Measurements from ENCODE around the gene IFITM2.
"Not testable (repeated sequence)": the region's sequence is repeated elsewhere in the genome, so short reads cannot be mapped to it uniquely, and the experiment has no call there.

The IFITM2 gene

DNA sequence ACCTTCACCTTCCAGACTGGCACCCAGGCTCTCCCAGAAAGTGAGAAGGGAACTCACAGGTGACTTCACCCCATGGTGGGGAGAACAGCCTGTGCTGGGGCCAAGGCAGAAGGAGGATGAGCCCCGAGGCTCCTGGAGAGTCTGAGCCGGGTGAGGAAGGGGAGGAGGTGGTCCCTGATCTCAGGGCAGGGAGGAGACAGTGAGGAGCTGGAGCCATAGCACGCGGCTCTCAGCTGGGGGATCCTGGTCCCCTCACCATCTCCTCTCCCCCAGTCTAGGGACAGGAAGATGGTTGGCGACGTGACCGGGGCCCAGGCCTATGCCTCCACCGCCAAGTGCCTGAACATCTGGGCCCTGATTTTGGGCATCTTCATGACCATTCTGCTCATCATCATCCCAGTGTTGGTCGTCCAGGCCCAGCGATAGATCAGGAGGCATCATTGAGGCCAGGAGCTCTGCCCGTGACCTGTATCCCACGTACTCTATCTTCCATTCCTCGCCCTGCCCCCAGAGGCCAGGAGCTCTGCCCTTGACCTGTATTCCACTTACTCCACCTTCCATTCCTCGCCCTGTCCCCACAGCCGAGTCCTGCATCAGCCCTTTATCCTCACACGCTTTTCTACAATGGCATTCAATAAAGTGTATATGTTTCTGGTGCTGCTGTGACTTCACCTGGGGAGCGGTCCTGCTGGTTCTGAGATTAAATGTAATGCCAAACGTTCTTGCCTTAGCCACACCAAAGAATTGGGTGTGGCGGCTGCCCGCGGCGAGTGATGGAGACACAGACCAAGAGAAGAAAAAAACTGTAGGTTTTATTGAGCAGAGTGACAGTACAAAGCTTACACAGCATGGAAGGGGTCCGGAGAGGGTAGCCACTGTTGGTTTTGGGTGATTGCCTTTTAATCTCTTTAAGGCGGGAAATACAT, 1.4 kb downstream of the IFITM2 start:
- DNase-seq (ENCODE audit: low read depth, low spot score): not testable (repeated sequence)

DNA sequence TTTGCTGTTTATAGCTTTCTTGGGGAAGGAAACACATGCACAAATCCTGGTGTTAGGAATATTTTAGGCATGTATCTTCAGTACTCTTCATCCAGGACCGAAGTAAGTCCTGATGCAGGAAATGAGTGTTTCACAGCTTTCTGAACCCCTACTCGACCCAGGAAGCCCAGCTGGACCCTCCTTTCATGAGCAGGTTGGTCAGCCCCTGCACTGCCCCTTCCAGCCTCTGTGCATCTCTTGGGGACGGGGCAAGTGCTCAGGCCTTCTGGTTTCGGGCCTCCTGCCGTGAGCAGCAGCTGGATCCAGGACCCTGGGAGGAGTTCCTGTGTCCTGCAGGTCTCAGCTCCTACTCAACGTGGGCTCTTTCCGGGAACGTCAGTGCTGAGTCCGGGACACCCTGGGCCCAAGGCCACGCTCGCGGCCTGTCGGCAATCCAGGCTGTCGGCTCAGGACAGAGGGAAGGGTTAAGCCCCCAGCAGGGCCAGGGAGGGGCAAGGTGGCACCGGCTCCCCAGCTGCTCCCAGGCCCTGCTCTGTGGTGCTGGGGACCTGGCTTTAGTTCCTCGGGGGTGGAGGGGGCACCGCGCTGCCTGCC, 2.5 kb downstream of the IFITM2 start:
- not testable (repeated sequence) for DNase-seq (ENCODE audit: low read depth, low spot score)

DNA sequence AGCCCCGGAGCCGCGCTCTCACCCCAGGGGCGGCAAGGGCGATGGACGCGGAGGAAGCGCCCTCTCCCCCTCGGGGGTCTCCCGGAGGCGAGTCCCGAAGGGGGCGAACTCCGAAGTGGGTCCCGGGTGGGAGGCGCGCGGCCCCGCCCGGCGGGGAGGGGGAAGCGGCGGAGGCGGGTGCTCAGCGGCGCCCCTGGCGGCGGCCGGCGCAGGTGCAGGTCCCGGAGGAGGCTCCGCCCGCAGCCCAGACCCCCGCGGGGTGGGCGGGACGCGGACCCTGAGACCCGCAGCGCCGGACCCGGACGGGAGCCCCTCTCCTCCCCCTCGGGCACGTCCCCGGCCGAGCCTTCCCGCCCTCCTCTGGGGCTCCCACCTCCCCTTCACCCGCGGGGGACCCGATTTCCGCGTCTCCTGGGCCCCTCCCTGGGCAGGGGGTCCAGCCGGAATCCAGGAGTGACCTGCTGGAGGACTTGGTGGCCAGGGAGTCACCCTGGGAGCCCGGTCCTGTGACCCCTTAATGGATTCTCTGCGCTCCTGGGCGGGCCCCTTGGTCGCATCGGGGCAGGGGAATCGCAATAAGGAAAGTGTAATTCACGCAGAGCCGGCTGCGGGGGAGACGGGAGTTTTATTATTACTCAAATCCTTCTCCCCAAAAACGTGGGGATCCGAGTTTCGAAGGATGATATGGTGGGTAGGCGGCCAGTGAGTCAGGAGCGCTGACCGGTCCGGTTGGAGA, 3.6 kb downstream of the IFITM2 start:
- DNase-seq (ENCODE audit: low read depth, low spot score): not testable (repeated sequence)

DNA sequence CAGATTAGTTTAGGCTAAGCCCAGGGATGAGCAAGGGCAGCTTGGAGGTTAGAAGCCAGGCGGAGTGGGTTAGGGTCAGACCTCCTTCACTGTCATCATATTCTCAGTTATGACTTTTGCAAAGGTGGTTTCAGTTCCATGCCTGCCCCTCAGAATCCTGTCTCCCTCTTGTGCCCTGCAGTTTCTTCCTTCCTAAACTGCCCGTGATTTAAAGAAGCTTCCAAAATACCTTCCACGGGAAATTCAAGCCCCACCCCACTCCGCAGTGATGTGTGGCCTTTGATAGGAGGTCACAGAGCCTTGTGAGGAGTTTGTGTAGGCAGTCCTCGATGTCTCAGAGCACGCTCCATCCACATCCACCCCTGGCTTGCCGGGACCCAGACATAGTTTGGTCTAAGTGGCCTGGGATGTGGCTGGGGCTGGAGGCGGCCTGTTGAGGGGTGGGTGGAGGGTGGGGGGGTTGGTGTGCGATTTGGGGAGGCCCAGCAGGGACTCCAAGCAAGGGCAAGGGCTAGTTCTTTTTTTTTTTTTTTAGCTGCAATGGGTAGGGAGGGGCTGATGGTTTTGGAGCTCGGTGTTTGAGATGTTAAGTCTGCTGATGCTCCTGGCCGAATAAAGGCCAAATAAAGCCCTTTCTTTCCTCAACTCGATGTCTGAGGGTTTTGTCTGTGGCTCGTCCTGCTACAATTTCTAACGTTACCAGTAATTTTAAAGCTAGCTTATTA, 4.6 kb downstream of the IFITM2 start:
- DNase-seq (ENCODE audit: low read depth, low spot score): no peak

DNA sequence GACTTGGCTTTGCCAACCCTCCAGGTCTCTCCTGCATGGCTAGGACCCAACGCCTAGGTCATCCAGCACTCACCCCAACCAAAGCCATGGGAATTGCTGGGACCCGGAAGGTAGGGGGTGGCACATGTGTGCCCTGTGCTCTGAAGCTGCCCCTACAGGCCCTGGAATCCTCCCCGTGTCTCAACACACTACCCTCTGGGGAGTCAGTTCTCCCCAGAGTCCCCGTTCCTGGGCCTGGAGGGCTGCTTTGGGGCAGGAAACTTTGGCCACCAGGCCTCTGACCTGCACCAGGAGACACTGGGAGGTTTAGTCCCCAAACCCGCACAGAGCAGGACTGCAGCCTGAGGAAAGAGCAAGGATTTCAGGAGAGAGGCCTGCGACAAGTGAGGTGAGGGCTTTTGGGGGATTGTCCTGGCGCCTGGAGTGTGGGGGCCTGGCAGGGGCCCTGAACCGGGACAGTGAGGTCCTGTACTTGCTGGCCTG, 5.7 kb downstream of the IFITM2 start:
- DNase-seq (ENCODE audit: low read depth, low spot score): no peak

DNA sequence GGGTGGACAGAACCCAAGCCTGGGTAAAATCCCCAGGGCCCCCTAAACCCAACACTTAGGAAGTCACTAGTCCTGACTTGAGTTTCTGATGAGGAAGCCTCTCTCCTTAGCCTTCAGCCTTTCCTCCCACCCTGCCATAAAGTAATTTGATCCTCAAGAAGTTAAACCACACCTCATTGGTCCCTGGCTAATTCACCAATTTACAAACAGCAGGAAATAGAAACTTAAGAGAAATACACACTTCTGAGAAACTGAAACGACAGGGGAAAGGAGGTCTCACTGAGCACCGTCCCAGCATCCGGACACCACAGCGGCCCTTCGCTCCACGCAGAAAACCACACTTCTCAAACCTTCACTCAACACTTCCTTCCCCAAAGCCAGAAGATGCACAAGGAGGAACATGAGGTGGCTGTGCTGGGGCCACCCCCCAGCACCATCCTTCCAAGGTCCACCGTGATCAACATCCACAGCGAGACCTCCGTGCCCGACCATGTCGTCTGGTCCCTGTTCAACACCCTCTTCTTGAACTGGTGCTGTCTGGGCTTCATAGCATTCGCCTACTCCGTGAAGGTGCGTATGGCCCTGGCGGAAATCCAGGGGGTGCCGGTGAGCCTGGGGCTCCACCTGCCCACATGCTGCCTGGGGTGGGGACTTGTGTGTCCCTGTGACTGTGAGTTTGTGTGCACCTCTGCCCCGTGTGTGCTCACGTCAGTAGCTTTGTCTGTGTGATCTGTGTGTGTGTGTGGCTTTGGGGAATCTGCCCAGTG, 6.4 kb downstream of the IFITM2 start, which contains the start of gene IFITM1:
IFITM1 (plus strand) TSS at position 254 of the 767 bp plus-strand sequence; CDS start at position 385, 131 bp downstream.
- DNase-seq (ENCODE audit: low read depth, low spot score): peak; percentile 69

DNA sequence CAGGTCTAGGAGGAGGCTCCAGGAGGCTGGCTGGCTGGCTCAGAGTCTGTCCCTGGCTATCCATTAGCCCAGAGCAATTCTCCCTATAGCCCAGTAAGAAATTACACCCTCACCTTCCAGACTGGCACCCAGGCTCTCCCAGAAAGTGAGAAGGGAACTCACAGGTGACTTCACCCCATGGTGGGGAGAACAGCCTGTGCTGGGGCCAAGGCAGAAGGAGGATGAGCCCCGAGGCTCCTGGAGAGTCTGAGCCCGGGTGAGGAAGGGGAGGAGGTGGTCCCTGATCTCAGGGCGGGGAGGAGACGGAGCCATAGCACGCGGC, 6.9 kb downstream of the IFITM2 start:
- DNase-seq (ENCODE audit: low read depth, low spot score): not testable (repeated sequence)

DNA sequence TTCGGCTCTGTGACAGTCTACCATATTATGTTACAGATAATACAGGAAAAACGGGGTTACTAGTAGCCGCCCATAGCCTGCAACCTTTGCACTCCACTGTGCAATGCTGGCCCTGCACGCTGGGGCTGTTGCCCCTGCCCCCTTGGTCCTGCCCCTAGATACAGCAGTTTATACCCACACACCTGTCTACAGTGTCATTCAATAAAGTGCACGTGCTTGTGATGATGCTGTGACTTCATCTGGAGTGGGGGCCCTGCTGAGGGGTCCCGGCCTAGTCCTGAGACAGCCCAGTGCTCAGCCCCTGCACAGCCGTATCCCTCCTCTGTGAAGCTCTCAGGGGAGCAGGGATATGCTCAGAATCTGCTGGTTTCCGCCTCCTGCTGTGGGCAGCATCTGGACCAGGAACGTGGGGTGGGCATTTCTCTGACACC, 7.5 kb downstream of the IFITM2 start:
- DNase-seq (ENCODE audit: low read depth, low spot score): no peak

DNA sequence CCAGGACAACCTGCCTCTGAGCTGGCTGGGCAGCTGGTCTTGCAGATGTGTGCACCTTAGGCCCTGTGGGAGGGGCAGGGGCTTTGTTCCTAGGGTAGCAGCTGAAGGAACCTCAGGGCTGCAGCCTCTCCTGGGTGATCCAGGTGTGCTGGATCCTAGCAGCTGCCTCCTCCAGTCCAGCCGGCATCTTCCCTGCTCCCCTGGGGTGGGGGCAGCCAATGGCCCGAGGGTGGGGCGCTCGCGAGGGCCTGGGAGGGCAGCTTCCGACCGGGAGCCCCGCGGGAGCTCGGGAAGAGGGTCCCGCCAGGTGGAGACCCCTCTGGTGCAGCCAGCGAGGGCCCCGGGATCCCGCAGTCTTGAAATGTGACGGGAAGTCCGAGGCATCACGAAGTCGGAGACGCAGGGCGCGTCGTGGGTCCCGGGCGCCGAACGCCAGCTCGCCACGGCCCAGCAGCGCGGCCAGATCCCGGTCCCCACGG, 7.9 kb downstream of the IFITM2 start:
- no peak for DNase-seq (ENCODE audit: low read depth, low spot score)

DNA sequence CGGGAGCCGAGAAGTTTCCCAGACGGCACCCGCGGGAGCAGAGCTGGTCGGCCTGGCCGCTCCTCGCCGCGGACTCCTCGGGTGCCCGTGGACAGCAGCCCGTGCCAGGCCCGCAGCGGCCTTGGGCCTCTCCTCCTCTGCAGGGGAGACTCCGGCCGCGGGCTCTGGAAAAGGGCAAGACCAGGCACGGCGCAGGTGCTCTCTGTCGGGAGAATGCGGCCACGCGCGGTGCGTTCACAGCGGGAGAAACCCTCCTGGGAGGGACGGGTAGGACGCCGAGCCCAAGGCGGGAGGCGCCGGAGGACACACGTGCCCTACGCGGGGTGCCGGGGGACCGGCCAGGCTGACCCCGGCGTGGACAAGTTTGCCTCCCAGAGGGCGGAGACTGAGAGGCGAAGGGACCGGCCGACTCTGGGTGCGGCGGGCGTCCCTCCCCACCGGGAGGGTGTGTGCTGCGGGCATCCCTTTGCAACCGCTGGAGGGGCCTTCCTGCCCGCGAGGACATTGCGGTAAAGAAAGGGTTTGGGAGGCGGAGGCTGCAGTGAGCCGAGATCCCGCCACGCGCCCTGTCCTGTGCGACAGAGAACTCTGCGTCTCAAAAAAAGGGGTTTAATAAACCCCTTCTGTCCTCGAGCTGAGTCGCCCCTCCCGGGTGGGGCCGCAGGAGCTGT, 8.6 kb downstream of the IFITM2 start:
- peak; percentile 34 for DNase-seq (ENCODE audit: low read depth, low spot score)

DNA sequence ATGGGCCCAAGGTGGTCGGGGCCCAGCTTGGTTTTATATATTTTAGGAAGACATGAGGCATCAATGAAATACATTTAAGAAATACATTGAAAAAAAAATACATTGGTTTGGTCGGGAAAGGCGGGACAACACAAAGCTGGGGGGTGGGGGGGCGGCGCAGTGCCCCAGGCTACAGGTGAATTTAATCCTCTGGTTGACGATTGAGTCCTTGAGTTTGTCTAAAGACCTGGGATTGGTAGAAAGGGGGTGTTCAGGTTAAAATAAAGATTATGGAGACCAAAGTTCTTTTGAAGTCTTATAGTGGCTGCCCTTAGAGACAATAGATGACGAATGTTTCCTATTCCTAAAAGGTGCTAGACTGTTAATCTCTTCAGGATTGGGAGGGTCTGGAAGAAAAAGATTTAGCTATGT, 9.3 kb downstream of the IFITM2 start:
- no peak for DNase-seq (ENCODE audit: low read depth, low spot score)

DNA sequence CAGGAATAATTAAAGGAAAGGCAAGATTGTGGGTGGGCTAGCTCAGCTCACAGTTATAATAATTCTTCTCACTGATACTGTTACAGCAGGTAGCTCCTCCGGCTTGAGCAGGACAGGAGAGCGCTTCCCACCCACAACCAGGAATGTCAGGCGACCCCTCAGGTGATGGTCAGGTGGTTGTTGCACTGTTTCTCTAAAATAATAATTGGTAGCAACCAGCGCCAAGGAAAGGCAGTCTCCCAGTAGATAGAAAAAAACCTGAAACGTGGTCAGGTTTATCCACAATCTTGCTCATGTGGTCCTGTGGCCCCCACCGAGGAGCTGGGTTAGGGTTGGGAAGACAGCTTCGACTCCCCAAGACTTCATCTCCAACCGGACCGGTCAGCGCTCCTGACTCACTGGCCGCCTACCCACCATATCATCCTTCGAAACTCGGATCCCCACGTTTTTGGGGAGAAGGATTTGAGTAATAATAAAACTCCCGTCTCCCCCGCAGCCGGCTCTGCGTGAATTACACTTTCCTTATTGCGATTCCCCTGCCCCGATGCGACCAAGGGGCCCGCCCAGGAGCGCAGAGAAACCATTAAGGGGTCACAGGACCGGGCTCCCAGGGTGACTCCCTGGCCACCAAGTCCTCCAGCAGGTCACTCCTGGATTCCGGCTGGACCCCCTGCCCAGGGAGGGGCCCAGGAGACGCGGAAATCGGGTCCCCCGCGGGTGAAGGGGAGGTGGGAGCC, 10.2 kb downstream of the IFITM2 start:
- not testable (repeated sequence) for DNase-seq (ENCODE audit: low read depth, low spot score)

DNA sequence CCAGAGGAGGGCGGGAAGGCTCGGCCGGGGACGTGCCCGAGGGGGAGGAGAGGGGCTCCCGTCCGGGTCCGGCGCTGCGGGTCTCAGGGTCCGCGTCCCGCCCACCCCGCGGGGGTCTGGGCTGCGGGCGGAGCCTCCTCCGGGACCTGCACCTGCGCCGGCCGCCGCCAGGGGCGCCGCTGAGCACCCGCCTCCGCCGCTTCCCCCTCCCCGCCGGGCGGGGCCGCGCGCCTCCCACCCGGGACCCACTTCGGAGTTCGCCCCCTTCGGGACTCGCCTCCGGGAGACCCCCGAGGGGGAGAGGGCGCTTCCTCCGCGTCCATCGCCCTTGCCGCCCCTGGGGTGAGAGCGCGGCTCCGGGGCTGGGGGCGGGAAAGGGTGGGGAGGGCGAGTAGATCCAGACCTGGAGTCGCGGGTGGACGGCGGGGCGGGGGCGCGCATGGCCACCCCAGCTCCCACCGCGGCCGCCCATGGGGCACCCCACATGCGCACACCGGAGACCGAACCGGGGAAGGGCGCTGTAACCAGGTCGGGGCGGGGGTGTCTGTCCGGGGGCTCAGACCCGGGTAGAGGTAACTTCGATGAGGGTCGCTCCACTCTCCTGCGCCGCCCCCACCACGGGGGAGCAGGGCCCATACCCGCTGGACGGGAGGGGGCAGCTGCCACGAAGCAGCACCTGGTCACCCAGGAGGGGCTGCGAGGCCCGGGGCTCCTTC, 10.9 kb downstream of the IFITM2 start:
- not testable (repeated sequence) for DNase-seq (ENCODE audit: low read depth, low spot score)

DNA sequence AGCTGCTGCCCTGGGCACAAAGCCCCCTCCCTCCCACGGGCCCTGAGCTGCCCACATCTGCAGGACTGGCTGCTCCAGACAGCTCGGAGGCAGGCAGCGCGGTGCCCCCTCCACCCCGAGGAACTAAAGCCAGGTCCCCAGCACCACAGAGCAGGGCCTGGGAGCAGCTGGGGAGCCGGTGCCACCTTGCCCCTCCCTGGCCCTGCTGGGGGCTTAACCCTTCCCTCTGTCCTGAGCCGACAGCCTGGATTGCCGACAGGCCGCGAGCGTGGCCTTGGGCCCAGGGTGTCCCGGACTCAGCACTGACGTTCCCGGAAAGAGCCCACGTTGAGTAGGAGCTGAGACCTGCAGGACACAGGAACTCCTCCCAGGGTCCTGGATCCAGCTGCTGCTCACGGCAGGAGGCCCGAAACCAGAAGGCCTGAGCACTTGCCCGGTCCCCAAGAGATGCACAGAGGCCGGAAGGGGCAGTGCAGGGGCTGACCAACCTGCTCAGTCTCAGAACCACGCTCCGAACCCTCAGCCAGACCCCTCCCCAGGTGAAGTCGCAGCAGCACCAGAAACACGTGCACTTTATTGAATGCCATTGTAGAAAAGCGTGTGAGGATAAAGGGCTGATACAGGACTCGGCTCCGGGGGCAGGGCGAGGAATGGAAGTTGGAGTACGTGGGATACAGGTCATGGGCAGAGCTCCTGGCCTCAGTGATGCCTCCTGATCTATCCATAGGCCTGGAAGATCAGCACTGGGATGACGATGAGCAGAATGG, 11.7 kb downstream of the IFITM2 start:
- DNase-seq (ENCODE audit: low read depth, low spot score): peak; percentile 28

DNA sequence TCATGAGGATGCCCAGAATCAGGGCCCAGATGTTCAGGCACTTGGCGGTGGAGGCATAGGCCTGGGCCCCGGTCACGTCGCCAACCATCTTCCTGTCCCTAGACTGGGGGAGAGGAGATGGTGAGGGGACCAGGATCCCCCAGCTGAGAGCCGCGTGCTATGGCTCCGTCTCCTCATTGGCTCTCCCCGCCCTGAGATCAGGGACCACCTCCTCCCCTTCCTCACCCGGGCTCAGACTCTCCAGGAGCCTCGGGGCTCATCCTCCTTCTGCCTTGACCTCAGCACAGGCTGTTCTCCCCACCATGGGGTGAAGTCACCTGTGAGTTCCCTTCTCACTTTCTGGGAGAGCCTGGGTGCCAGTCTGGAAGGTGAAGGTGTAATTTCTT, 12.3 kb downstream of the IFITM2 start:
- DNase-seq (ENCODE audit: low read depth, low spot score): not testable (repeated sequence)

DNA sequence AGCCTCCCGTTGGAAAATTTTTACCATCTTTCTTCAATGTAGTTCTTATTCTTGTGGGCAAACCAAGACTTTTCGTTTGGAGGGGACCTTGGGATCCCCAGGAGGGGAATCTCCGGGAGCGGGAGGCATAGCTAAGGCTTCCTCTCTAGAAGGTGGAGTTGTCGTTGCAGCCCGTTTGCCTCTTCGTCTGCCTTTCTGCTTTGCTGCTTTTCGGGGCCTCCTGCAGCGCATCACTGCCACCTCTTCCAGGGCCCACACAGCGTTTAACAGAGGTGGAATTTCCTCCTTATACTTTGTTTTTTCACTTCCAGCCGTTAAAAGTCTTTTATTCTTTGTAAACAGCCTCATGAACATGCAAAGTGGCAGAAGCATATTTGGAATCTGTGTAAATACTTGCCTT, 16.5 kb downstream of the IFITM2 start:
- no peak for DNase-seq (ENCODE audit: low read depth, low spot score)

DNA sequence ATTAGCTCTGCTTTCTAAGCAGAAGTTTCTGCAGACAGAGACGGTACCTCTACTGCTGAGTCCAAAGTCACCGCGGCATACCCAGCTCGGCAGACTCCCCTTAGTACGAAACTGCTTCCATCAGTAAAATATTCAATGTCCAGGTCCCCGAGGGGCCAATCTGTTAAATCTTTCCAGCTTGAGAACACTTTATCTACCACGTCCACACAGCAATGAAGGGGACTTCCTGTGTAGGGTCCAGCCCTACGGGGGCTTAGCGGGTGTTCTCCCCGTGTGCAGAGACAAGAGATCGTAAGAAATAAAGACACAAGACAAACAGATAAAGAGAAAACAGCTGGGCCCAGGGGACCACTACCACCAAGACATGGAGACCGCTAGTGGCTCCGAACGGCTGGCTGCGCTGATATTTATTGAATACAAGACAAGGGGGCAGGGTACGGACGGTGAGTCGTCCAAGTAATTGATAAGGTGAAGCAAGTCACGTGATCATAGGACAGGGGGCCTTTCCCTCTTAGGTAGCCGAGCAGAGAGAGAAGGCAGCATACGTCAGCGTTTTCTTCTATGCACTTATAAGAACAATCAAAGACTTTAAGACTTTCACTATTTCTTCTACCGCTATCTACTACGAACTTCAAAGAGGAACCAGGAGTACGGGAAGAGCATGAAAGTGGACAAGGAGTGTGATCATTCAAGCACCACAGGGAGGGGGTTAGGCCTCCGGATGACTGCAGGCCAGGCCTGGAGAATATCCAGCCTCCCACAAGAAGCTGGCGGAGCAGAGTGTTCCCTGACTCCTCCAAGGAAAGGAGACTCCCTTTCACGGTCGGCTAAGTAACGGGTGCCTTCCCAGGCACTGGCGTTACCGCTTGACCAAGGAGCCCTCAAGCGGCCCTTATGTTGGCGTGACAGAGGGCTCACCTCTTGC, 17.2 kb downstream of the IFITM2 start:
- DNase-seq (ENCODE audit: low read depth, low spot score): not testable (repeated sequence)

All from astrocyte of the hippocampus (primary cell).